Mammary epithelial cell (primary cell): Measurements from ENCODE around the gene ZNHIT1.

ENCODE experiments used
- EZH2 ChIP-seq: IDR thresholded peaks from 2 replicates; pipeline ENCODE4 v1.6.1; 2012; ENCODE audit warnings: low read length, inconsistent platforms, borderline replicate concordance
- TF ChIP-seq, protein P1 (sequence below), 2 donors: IDR thresholded peaks in 1 of 2; conservative IDR thresholded peaks in 1 of 2; 2 replicates each; pipeline ENCODE4 v1.5.1; 2011 to 2012; ENCODE audit warnings: inconsistent platforms in 2 of 2, low read length in 2 of 2, mild to moderate bottlenecking in 2 of 2, control low read depth in 1 of 2, low read depth in 1 of 2; ENCODE audit not compliant: insufficient read depth in 1 of 2; ENCODE audit errors: extremely low read depth in 1 of 2

DNA sequence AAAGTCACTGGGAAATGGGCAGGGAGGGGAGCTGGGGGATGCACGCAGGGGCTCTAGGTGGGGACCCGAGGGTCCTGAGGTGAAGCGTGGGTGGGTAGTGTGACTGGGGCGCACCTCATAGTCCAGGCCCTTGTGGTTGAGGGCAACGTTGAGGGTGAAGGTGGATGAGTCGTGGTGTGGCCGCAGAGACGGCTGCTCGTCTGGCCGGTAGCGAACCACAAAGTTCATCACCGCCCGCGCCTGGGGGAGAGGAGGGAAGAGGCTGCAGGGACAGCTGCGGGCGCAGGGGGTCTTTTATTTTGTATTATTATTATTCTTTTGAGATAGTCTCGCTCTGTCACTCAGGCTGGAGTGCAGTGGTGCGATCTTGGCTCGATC, 11.3 kb upstream of the ZNHIT1 start:
- TF ChIP-seq, protein P1, sequence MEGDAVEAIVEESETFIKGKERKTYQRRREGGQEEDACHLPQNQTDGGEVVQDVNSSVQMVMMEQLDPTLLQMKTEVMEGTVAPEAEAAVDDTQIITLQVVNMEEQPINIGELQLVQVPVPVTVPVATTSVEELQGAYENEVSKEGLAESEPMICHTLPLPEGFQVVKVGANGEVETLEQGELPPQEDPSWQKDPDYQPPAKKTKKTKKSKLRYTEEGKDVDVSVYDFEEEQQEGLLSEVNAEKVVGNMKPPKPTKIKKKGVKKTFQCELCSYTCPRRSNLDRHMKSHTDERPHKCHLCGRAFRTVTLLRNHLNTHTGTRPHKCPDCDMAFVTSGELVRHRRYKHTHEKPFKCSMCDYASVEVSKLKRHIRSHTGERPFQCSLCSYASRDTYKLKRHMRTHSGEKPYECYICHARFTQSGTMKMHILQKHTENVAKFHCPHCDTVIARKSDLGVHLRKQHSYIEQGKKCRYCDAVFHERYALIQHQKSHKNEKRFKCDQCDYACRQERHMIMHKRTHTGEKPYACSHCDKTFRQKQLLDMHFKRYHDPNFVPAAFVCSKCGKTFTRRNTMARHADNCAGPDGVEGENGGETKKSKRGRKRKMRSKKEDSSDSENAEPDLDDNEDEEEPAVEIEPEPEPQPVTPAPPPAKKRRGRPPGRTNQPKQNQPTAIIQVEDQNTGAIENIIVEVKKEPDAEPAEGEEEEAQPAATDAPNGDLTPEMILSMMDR (conservative IDR thresholded peaks at IDR 0.05 in 1 of 2, IDR thresholded peaks at IDR 0.05 in 1 of 2; ENCODE audit: extremely low read depth in 1 of 2, insufficient read depth in 1 of 2, low read depth in 1 of 2, low read length in 2 of 2), result no peak
- no peak for TF ChIP-seq EZH2
